ENCODE measurements around the gene IMPA2. TPM values are rescaled to one million over a fixed set of nuclear protein-coding genes. Genes with fewer than 3 reads are reported as not detected.

IMPA2 gene
- total and polyA plus RNA-seq, 10 of the 15 experiments (the other 5 are each of a cell fraction or from before 2014, with no cell fraction given): 0.24 to 21.0 (median 11.4) TPM

DNA sequence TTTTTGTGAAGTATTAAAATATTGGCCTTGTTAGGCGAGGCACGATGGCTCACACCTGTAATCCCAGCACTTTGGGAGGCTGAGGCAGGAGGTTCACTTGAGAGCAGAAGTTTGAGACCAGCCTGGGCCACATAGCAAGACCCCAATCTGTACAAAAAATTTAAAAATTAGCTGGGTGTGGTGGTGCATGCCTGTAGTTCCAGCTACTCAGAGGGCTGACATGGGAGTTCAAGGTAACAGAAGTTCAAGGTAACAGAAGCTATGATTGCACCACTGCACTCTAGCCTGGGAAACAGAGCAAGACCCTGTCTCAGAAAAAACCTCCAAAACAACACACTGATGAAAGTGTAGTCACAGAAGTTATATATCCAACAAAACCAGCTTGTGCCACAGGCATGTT, 39.8 kb downstream of the IMPA2 start:
- in situ Hi-C loops (cut with MboI): no loop called here
- Histone ChIP-seq H3K9ac (ENCODE audit: control insufficient read depth, insufficient read depth, low read length) (no peak overlapping the region), H3K27ac (ENCODE audit: control insufficient read depth, insufficient read depth) (no peak overlapping the region), H3K4me3 (no peak overlapping the region), H3K9me3 (replicated peaks; ENCODE audit: control insufficient read depth, insufficient read depth, low read length) (no peaks in the 10 kb centered on the region), H4K20me1 (ENCODE audit: control insufficient read depth, insufficient read depth) (no peaks in the 10 kb centered on the region), H3K79me2 (ENCODE audit: control insufficient read depth, insufficient read depth, low read length) (no peaks in the 10 kb centered on the region), H3K4me1 (ENCODE audit: control insufficient read depth, insufficient read depth, low read length) (no peaks in the 10 kb centered on the region), H3K27me3 (replicated peaks in 1 of 2; ENCODE audit: control insufficient read depth in 2 of 2, insufficient read depth in 2 of 2, low read length in 1 of 2) (no peaks in the 10 kb centered on the region), H2AFZ (ENCODE audit: control insufficient read depth, low read depth, low read length) (no peak overlapping the region), H3K36me3 (ENCODE audit: control insufficient read depth in 2 of 2, insufficient read depth in 2 of 2, low read length in 1 of 2) (no peaks in the 10 kb centered on the region), H3K4me2 (ENCODE audit: control insufficient read depth, insufficient read depth) (no peak overlapping the region)
- no peak for TF ChIP-seq GABPA (IDR thresholded peaks at IDR 0.05; ENCODE audit: low read depth)
- TF ChIP-seq TARDBP (IDR thresholded peaks at IDR 0.05; ENCODE audit: borderline replicate concordance): no peak
- SMC1A ChIA-PET (ENCODE audit: uncharacterized antibody, unreplicated experiment): no interaction called here
- intact Hi-C loops (cut with micrococcal nuclease; ENCODE audit: unreplicated experiment): no loop called here
- CTCF ChIA-PET: interaction anchor here (2.2 kb wide), 1 partner anchor 26 kb away, joined by 6 read pairs; no protein-coding TSS in a partner anchor
- RAD21 ChIA-PET (ENCODE audit: unreplicated experiment): no interaction called here
- POLR2A ChIA-PET: no interaction called here
- DNase-seq (ENCODE audit: low read depth, low spot score) (no peak), ATAC-seq (no peak), FAIRE-seq (no peak)
- BruUV-seq (replicated peaks): no TSS peak
- 95% methylated on average over 2 of the region's 2 CpGs for WGBS (ENCODE audit: insufficient coverage, insufficient replicate concordance, low lambda C conversion rate, missing lambda C conversion rate)

DNA sequence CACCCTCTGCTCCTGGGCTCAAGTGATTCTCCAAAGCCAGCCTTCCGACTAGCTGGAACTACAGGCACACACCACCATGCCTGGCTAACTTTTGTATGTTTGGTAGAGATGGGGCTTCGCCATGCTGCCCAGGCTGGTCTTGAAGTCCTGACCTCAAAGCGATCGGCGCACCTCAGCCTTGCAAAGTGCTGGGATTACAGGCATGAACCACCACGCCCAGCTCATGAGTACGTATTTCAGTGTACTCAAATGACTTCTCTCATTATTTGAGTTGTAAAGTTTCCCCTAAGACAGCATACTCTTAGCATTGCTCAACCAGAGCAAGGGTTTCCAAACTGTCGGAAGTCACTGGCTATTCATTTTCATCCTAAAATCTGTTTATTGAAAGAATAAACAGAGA, 40.3 kb downstream of the IMPA2 start:
- Histone ChIP-seq H3K27me3 (replicated peaks in 1 of 2; ENCODE audit: control insufficient read depth in 2 of 2, insufficient read depth in 2 of 2, low read length in 1 of 2) (no peaks in the 10 kb centered on the region), H3K4me1 (ENCODE audit: control insufficient read depth, insufficient read depth, low read length) (no peaks in the 10 kb centered on the region), H2AFZ (ENCODE audit: control insufficient read depth, low read depth, low read length) (no peak overlapping the region), H3K9ac (ENCODE audit: control insufficient read depth, insufficient read depth, low read length) (no peak overlapping the region), H3K79me2 (ENCODE audit: control insufficient read depth, insufficient read depth, low read length) (no peaks in the 10 kb centered on the region), H3K9me3 (replicated peaks; ENCODE audit: control insufficient read depth, insufficient read depth, low read length) (no peaks in the 10 kb centered on the region), H3K27ac (ENCODE audit: control insufficient read depth, insufficient read depth) (no peak overlapping the region), H3K4me2 (ENCODE audit: control insufficient read depth, insufficient read depth) (no peak overlapping the region), H4K20me1 (ENCODE audit: control insufficient read depth, insufficient read depth) (no peaks in the 10 kb centered on the region), H3K4me3 (no peak overlapping the region), H3K36me3 (ENCODE audit: control insufficient read depth in 2 of 2, insufficient read depth in 2 of 2, low read length in 1 of 2) (no peaks in the 10 kb centered on the region)
- RAD21 ChIA-PET (ENCODE audit: unreplicated experiment): no interaction called here
- TF ChIP-seq CREB1 (IDR thresholded peaks at IDR 0.05; ENCODE audit: low read depth) (no peak), KLF5 (IDR thresholded peaks at IDR 0.05; ENCODE audit: partially characterized antibody) (no peak), MYB (IDR thresholded peaks at IDR 0.05; ENCODE audit: borderline replicate concordance, low read depth, low read length) (no peak), EP300 (IDR thresholded peaks at IDR 0.05; ENCODE audit: borderline replicate concordance in 1 of 2, control insufficient read depth in 1 of 2, low read depth in 2 of 2, low read length in 2 of 2) (no peak), SREBF1 (IDR thresholded peaks at IDR 0.05; ENCODE audit: low read length) (no peak)
- CTCF ChIA-PET: no interaction called here
- intact Hi-C loops (cut with micrococcal nuclease; ENCODE audit: unreplicated experiment): no loop called here
- in situ Hi-C loops (cut with MboI): no loop called here
- DNase-seq (ENCODE audit: low read depth, low spot score) (no peak), ATAC-seq (no peak), FAIRE-seq (no peak)
- BruUV-seq (replicated peaks): no TSS peak
- SMC1A ChIA-PET (ENCODE audit: uncharacterized antibody, unreplicated experiment): no interaction called here
- POLR2A ChIA-PET: no interaction called here
- 98% methylated on average over 8 of the region's 8 CpGs for WGBS (ENCODE audit: insufficient coverage, insufficient replicate concordance, low lambda C conversion rate, missing lambda C conversion rate)

All from GM12878 (cell line).